OCI-LY3 (cell line): ENCODE data around the gene FGGY.

Source experiments
- H2AFZ ChIP-seq: fragments of 200-600, 300-600 bp; shearing (Covaris generic); 2 replicates; pipeline ENCODE4 v1.6.0; 2014; ENCODE audit warnings: antibody characterized with exemption, low read depth, low read length
- H3K27ac ChIP-seq: fragments of 200-600, 300-600 bp; sonication (generic); 2 replicates; pipeline ENCODE4 v1.5.1; 2014; ENCODE audit warnings: mild to moderate bottlenecking, low read length, moderate library complexity, mixed read lengths
- H3K27me3 ChIP-seq: fragments of 200-600, 300-600 bp; sonication (generic); 2 replicates; pipeline ENCODE4 v1.6.1; 2014; ENCODE audit warnings: low read depth, low read length, mixed read lengths
- H3K36me3 ChIP-seq: fragments of 200-600, 300-600 bp; sonication (generic); replicated peaks from 2 replicates; pipeline ENCODE3; 2014; ENCODE audit warnings: low read depth, low read length, mixed read lengths
- H3K4me1 ChIP-seq: fragments of 300-600, 200-600 bp; sonication (generic); 2 replicates; pipeline ENCODE4 v1.6.1; 2014; ENCODE audit warnings: low read length, mixed read lengths
- H3K4me2 ChIP-seq: fragments of 200-600, 300-600 bp; sonication (generic); 2 replicates; pipeline ENCODE4 v1.6.1; 2014; ENCODE audit warnings: low read length, mixed read lengths
- H3K4me3 ChIP-seq: fragments of 300-600, 200-600 bp; sonication (generic); 2 replicates; pipeline ENCODE4 v1.5.1; 2014; ENCODE audit warnings: antibody characterized with exemption, mild to moderate bottlenecking, low read length, moderate library complexity
- H3K79me2 ChIP-seq: fragments of 300-600, 200-600 bp; shearing (Covaris generic); 2 replicates; pipeline ENCODE4 v1.6.1; 2014; ENCODE audit warnings: mild to moderate bottlenecking, low read length, mixed read lengths
- H3K9ac ChIP-seq: fragments of 300-600, 200-600 bp; shearing (Covaris generic); 2 replicates; pipeline ENCODE4 v1.6.0; 2014; ENCODE audit warnings: mild to moderate bottlenecking, low read length, moderate library complexity
- H3K9me3 ChIP-seq: fragments of 200-600, 300-600 bp; shearing (Covaris generic); 2 replicates; pipeline ENCODE4 v1.6.1; 2014; ENCODE audit warnings: low read length, mixed read lengths; ENCODE audit not compliant: insufficient read depth
- H4K20me1 ChIP-seq: fragments of 200-600, 300-600 bp; sonication (generic); 2 replicates; pipeline ENCODE4 v1.6.1; 2016; ENCODE audit warnings: low read length, mixed read lengths; ENCODE audit not compliant: insufficient read depth
- EZH2phosphoT487 ChIP-seq: fragments of 200-600 bp; shearing (Covaris generic); IDR thresholded peaks from 2 replicates; pipeline ENCODE4 v1.6.1; 2018; ENCODE audit warnings: antibody characterized with exemption, mixed run types, low read depth
- TF ChIP-seq, protein P1 (sequence below): fragments of 200-600, 300-600 bp; sonication (generic); IDR thresholded peaks from 2 replicates; pipeline ENCODE4 v1.5.1; 2014; ENCODE audit warnings: antibody characterized with exemption, low read length, low read depth

Gene FGGY

DNA sequence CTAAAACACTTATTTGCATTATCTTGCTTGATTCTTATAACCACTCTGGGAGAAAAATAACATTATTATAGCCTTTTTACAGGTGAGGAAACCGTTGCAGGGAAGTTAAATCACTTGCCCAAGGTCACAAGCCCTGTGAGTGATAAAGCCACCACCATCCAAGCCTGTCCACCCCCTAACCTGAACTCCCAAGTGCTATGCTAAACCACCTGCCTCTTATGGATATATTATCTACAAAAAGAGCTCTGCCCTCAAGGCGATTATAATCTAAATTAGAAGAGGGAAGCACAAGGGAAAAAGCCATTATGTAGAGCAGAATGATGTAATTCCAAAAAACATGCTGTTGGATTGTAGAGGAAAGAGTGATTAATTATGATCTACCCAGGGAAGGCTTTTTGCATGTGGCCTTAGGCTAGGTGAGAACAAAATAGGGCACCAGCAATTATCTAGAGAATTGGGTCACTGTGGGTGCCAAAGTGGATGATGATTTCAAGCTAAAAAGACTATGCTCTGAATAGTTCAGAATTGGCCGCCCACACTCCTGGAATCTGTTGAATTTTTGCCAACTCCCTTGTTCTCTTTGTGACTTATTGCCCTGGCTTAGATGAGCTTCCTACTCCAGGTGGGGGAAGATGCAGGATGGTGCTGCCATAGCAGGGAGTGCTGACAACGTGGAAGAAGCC lies 205.3 kb downstream of the FGGY start:
- Histone ChIP-seq H3K79me2 (no peaks in the 10 kb centered on the region), H3K9ac (no peak overlapping the region), H3K9me3 (no peaks in the 10 kb centered on the region), H3K4me1 (peaks cover 25% of the 10 kb centered on the region), H3K27ac (no peak overlapping the region), H3K27me3 (no peaks in the 10 kb centered on the region), H3K4me2 (no peak overlapping the region), H3K4me3 (no peak overlapping the region), H3K36me3 (no peaks in the 10 kb centered on the region), H4K20me1 (no peaks in the 10 kb centered on the region), H2AFZ (no peak overlapping the region)
- no peak for TF ChIP-seq EZH2phosphoT487
- TF ChIP-seq, protein P1, sequence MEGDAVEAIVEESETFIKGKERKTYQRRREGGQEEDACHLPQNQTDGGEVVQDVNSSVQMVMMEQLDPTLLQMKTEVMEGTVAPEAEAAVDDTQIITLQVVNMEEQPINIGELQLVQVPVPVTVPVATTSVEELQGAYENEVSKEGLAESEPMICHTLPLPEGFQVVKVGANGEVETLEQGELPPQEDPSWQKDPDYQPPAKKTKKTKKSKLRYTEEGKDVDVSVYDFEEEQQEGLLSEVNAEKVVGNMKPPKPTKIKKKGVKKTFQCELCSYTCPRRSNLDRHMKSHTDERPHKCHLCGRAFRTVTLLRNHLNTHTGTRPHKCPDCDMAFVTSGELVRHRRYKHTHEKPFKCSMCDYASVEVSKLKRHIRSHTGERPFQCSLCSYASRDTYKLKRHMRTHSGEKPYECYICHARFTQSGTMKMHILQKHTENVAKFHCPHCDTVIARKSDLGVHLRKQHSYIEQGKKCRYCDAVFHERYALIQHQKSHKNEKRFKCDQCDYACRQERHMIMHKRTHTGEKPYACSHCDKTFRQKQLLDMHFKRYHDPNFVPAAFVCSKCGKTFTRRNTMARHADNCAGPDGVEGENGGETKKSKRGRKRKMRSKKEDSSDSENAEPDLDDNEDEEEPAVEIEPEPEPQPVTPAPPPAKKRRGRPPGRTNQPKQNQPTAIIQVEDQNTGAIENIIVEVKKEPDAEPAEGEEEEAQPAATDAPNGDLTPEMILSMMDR: no peak

DNA sequence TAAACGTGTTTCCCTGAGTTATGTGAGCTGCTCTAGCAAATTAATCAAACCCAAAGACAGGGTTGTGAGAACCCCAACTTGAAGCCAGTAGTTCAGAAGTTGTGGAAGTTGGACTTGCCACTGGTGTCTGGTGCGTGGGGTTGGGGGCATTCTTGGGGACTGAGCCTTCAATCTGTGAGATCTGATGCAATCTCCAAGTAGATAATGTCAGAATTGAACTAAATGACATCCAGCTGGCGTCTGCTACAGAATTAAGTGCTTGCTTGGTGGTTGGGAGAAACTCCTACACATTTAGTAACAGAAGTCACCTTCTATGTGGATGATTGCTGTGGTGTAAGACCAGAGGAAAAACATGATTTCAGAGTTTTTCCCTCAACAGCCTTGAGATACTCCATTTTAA lies 207.4 kb downstream of the FGGY start:
- peaks cover 31% of the 10 kb centered on the region for H3K4me1 ChIP-seq
- no peaks in the 10 kb centered on the region for H3K79me2 ChIP-seq
- H3K4me2 ChIP-seq: no peak overlapping the region
- no peak overlapping the region for H2AFZ ChIP-seq
- H3K9ac ChIP-seq: no peak overlapping the region
- H3K27me3 ChIP-seq: no peaks in the 10 kb centered on the region
- no peak for TF ChIP-seq EZH2phosphoT487
- TF ChIP-seq, protein P1: no peak
- H3K27ac ChIP-seq: no peak overlapping the region
- H3K9me3 ChIP-seq: no peaks in the 10 kb centered on the region
- no peaks in the 10 kb centered on the region for H4K20me1 ChIP-seq
- H3K36me3 ChIP-seq: no peaks in the 10 kb centered on the region
- H3K4me3 ChIP-seq: no peak overlapping the region

DNA sequence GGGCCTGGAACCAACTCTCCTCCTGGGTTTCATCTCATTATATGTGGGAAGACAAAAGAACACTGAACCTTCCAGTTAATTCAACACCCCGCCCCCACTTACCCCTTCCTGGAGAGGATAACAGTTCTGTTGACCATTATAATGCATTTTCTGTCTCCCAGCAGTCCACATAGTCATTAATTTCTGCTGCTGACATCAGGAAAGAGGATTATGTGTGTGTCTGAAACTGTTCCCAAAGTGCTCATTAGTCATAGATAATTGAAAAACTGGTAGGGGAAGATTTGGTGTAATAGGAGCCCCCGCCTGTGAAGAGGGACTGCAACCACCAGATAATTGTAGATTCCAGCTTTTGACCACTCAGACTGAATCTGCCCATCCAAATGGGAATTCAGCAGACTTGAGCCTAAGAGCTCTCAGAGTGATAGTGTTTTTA lies 208.7 kb downstream of the FGGY start:
- TF ChIP-seq EZH2phosphoT487: no peak
- TF ChIP-seq, protein P1: no peak
- no peak overlapping the region for H3K9ac ChIP-seq
- no peak overlapping the region for H2AFZ ChIP-seq
- H3K27ac ChIP-seq: no peak overlapping the region
- no peaks in the 10 kb centered on the region for H3K36me3 ChIP-seq
- peaks cover 23% of the 10 kb centered on the region for H3K4me1 ChIP-seq
- H3K79me2 ChIP-seq: no peaks in the 10 kb centered on the region
- no peaks in the 10 kb centered on the region for H3K9me3 ChIP-seq
- no peak overlapping the region for H3K4me2 ChIP-seq
- H3K27me3 ChIP-seq: no peaks in the 10 kb centered on the region
- no peak overlapping the region for H3K4me3 ChIP-seq
- no peaks in the 10 kb centered on the region for H4K20me1 ChIP-seq

DNA sequence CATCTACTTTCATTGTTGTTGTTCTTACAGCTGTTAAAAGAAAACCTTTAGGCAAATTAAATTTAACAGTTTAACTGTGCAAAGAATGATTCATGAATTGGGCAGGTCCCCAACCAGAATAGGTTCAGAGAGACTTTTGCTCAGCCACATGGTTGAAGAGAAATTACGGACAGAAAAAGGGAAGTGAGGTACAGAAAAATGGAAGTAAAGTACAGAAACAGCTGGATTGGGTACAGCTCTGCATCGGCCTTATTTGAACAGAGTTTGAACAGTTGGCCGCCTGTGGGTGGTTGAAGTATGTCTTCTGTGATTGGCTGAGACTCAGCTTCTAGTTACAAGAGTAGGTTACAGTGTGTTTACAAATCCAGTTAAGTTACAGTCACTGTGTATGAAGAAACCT lies 210.1 kb downstream of the FGGY start:
- H2AFZ ChIP-seq: 0 out of 2 replicates have a peak overlapping the region, but pooled peaks have one; percentile 53
- no peak overlapping the region for H3K4me2 ChIP-seq
- no peaks in the 10 kb centered on the region for H3K36me3 ChIP-seq
- TF ChIP-seq, protein P1: no peak
- no peak for TF ChIP-seq EZH2phosphoT487
- peaks cover 14% of the 10 kb centered on the region for H3K4me1 ChIP-seq
- H3K27me3 ChIP-seq: no peaks in the 10 kb centered on the region
- no peaks in the 10 kb centered on the region for H3K79me2 ChIP-seq
- H3K4me3 ChIP-seq: no peak overlapping the region
- no peaks in the 10 kb centered on the region for H4K20me1 ChIP-seq
- no peak overlapping the region for H3K9ac ChIP-seq
- H3K9me3 ChIP-seq: no peaks in the 10 kb centered on the region
- peak overlapping the region; percentile 73 for H3K27ac ChIP-seq
